ENCODE results near the gene NTM. TPM values are rescaled to one million over a fixed set of nuclear protein-coding genes. Genes with fewer than 3 reads are reported as not detected.

The NTM gene
- total and polyA plus RNA-seq, 2 of the 8 experiments (the other 6 are each of a cell fraction or from before 2014, with no cell fraction given), result 13.4 to 20.0 TPM

- H3K18ac ChIP-seq (ENCODE audit: extremely low read depth, low read length), result no peak overlapping the region
- no peak overlapping the region for H3K14ac ChIP-seq (ENCODE audit: insufficient read length)
- no peak overlapping the region for H2AK5ac ChIP-seq (ENCODE audit: low read depth, low read length)
- H3K27me3 ChIP-seq (replicated peaks in 1 of 4; ENCODE audit: control insufficient read depth in 3 of 4, extremely low read depth in 1 of 4, insufficient read depth in 3 of 4, low read length in 3 of 4), result no peaks in the 10 kb centered on the region
- H2BK12ac ChIP-seq (ENCODE audit: low read depth, low read length), result no peak overlapping the region
- ChIA-PET POLR2A (ENCODE audit: partially characterized antibody) (no interaction called here), CTCF (ENCODE audit: partially characterized antibody) (interaction anchor here (0.8 to 9.5 kb wide), 6 partner anchors 10 to 398 kb away, joined by 3 to 149 read pairs (median 4); no protein-coding TSS in a partner anchor)
- no peak overlapping the region for H3K4me2 ChIP-seq (ENCODE audit: insufficient read depth in 1 of 2, low read depth in 2 of 2, low read length in 2 of 2)
- DNase-seq (ENCODE audit: low read depth in 1 of 2, low spot score in 2 of 2), result no peak
- no peaks in the 10 kb centered on the region for H3K9me3 ChIP-seq (ENCODE audit: insufficient read depth in 2 of 2, low read depth in 1 of 2, low read length in 1 of 2)
- no peak overlapping the region for H2BK20ac ChIP-seq (ENCODE audit: low read length)
- no peak overlapping the region for H4K5ac ChIP-seq (ENCODE audit: insufficient read length, low read depth, low read length)
- H4K20me1 ChIP-seq (replicated peaks in 1 of 2; ENCODE audit: control insufficient read depth in 1 of 2, insufficient read depth in 2 of 2, low read length in 2 of 2), result no peaks in the 10 kb centered on the region
- peaks cover 0 to 3% (median 2%) of the 10 kb centered on the region in 4 experiments; a peak in 3 of 7 replicates for H3K4me1 ChIP-seq (replicated peaks in 1 of 4; ENCODE audit: control insufficient read depth in 3 of 4, insufficient read depth in 4 of 4, low read length in 3 of 4)
- no peak overlapping the region for H2BK5ac ChIP-seq (ENCODE audit: low read depth, low read length)
- H3K79me1 ChIP-seq (ENCODE audit: low read depth, low read length), result no peaks in the 10 kb centered on the region
- FAIRE-seq, result no peak
- no peak overlapping the region for H3K4ac ChIP-seq (replicated peaks; ENCODE audit: insufficient read length, low read depth, low read length)
- no peak overlapping the region for H2BK15ac ChIP-seq (ENCODE audit: low read length)
- TF ChIP-seq SP1 (IDR thresholded peaks at IDR 0.05; ENCODE audit: low read depth, low read length), result no peak
- no peak for TF ChIP-seq YY1 (IDR thresholded peaks at IDR 0.05; ENCODE audit: low read depth, low read length)
- no peak for TF ChIP-seq MAX (IDR thresholded peaks at IDR 0.05)
- H3K36me3 ChIP-seq (ENCODE audit: control insufficient read depth in 2 of 4, insufficient read depth in 4 of 4, low read length in 3 of 4), result no peaks in the 10 kb centered on the region
- no peaks in the 10 kb centered on the region for H3K23me2 ChIP-seq (ENCODE audit: low read depth, low read length)
- no peaks in the 10 kb centered on the region for H3K79me2 ChIP-seq (ENCODE audit: control insufficient read depth in 1 of 2, insufficient read depth in 2 of 2, low read length in 2 of 2)
- no peak overlapping the region for H4K91ac ChIP-seq (replicated peaks; ENCODE audit: insufficient read length, low read length)
- H3K23ac ChIP-seq (ENCODE audit: insufficient read length), result no peak overlapping the region
- WGBS, 2 experiments (ENCODE audit: extremely low coverage in 1 of 2, insufficient coverage in 1 of 2, insufficient read length in 1 of 2, insufficient replicate concordance in 2 of 2, low coverage in 1 of 2, low lambda C conversion rate in 2 of 2, missing lambda C conversion rate in 1 of 2), result 85% methylated on average over 1 of the region's 1 CpG; no CpG with 5 or more reads in 1 of the 2 experiments
- H2BK120ac ChIP-seq (replicated peaks; ENCODE audit: low read depth, low read length), result no peak overlapping the region
- no peak overlapping the region for H3K4me3 ChIP-seq (ENCODE audit: extremely low read depth in 1 of 4, insufficient read depth in 2 of 4, low read depth in 3 of 4, low read length in 4 of 4)
- H3K27ac ChIP-seq (ENCODE audit: low read depth, low read length), result no peak overlapping the region
- no peak overlapping the region for H3K9ac ChIP-seq (replicated peaks in 1 of 4; ENCODE audit: extremely low read depth in 1 of 4, low read depth in 3 of 4, low read length in 3 of 4)
- no peak overlapping the region for H3K56ac ChIP-seq (replicated peaks; ENCODE audit: insufficient read length, low read depth, low read length)
- H4K8ac ChIP-seq (ENCODE audit: extremely low read depth, insufficient read depth, low read length), result no peak overlapping the region
- no peak overlapping the region for H2AFZ ChIP-seq (ENCODE audit: low read length)
Observed at GRCh38 chr11:131462622-131463021, 92.2 kb downstream of the NTM start.
